Measurements from ENCODE around the gene ELMO3. TPM values are rescaled to one million over a fixed set of nuclear protein-coding genes. Genes with fewer than 3 reads are reported as not detected.

Gene ELMO3
- total and polyA plus RNA-seq, 2 of the 4 experiments (the other 2 are of a cell fraction) = 0.36 to 1.6 TPM

DNA sequence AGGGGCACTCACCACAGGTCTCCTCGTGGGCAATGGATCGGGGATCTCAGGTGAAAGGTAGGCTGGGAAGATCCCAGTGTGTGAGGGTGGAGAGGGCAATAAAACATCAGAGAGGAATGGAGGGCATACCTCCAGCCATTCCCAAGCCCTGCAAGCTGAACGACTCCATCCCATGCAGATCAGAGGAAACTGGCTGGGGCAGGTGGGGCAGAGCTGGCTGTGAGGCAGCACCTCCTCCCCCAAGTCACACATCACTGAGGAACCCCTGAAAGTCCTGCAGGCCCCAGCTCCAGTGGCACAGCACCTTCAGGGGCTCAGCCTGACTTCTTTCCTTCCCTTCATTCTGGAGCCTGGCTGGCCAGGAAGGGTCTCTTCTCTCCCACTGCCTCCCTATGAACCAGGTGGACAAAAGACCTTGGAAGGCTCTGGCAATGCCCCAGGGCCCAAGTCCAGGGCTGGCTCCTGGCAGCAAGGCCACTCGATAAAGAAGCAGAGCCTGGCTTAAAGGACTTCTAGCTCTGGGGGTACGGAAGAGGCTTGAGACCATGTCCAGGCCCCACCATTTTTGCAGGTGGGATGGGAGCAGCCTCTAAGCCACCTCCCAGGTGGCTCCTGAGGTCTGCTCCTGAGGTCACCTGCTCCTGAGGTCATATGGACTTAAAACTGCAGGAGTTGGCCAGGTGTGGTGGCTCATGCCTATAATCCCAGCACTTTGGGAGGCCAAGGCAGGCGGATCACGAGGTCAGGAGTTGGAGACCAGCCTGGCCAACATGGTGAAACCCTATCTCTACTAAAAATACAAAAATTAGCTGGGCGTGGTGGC is 14.5 kb downstream of the ELMO3 start:
- no peak overlapping the region for H4K5ac ChIP-seq (ENCODE audit: low read depth, low read length)
- no peak overlapping the region for H3K14ac ChIP-seq (replicated peaks; ENCODE audit: low read depth, low read length)
- 75% methylated on average over 2 of the region's 8 CpGs; no CpG with 5 or more reads in 1 of the 2 experiments for WGBS, 2 experiments (ENCODE audit: extremely low coverage in 2 of 2, insufficient read length in 1 of 2)
- no peak overlapping the region for H2BK120ac ChIP-seq (ENCODE audit: low read depth, low read length)
- H4K8ac ChIP-seq (ENCODE audit: low read depth in 2 of 2, low read length in 2 of 2) = no peak overlapping the region
- no peaks in the 10 kb centered on the region for H3K27me3 ChIP-seq (ENCODE audit: control insufficient read depth, insufficient read depth, low read length)
- no peak overlapping the region for H2BK5ac ChIP-seq (ENCODE audit: low read depth, low read length, poor library complexity, severe bottlenecking)
- no peaks in the 10 kb centered on the region for H3K9me3 ChIP-seq (ENCODE audit: control insufficient read depth, insufficient read depth, low read length)
- TF ChIP-seq RCOR1 (IDR thresholded peaks at IDR 0.05; ENCODE audit: insufficient replicate concordance, low read length) = no peak
- no peak for TF ChIP-seq BHLHE40 (IDR thresholded peaks at IDR 0.05; ENCODE audit: low read depth, low read length)
- TF ChIP-seq MAZ (IDR thresholded peaks at IDR 0.05; ENCODE audit: borderline replicate concordance, low read depth, low read length) = no peak
- no peak for TF ChIP-seq FOS (IDR thresholded peaks at IDR 0.05; ENCODE audit: low read depth, low read length)
- TF ChIP-seq RFX5 (IDR thresholded peaks at IDR 0.05; ENCODE audit: low read depth, low read length) = no peak
- no peak for TF ChIP-seq NFE2L2 (IDR thresholded peaks at IDR 0.05; ENCODE audit: low read depth, low read length)
- no peak for TF ChIP-seq SMC3 (IDR thresholded peaks at IDR 0.05; ENCODE audit: low read depth, low read length)
- TF ChIP-seq, protein P1, sequence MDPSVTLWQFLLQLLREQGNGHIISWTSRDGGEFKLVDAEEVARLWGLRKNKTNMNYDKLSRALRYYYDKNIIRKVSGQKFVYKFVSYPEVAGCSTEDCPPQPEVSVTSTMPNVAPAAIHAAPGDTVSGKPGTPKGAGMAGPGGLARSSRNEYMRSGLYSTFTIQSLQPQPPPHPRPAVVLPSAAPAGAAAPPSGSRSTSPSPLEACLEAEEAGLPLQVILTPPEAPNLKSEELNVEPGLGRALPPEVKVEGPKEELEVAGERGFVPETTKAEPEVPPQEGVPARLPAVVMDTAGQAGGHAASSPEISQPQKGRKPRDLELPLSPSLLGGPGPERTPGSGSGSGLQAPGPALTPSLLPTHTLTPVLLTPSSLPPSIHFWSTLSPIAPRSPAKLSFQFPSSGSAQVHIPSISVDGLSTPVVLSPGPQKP (IDR thresholded peaks at IDR 0.05; ENCODE audit: borderline replicate concordance, low read depth, low read length) = no peak
- TF ChIP-seq POLR2A (IDR thresholded peaks at IDR 0.05; ENCODE audit: low read depth, low read length) = no peak
- TF ChIP-seq CEBPB (IDR thresholded peaks at IDR 0.05; ENCODE audit: low read depth, low read length) = no peak
- TF ChIP-seq, protein P2, sequence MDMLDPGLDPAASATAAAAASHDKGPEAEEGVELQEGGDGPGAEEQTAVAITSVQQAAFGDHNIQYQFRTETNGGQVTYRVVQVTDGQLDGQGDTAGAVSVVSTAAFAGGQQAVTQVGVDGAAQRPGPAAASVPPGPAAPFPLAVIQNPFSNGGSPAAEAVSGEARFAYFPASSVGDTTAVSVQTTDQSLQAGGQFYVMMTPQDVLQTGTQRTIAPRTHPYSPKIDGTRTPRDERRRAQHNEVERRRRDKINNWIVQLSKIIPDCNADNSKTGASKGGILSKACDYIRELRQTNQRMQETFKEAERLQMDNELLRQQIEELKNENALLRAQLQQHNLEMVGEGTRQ (IDR thresholded peaks at IDR 0.05; ENCODE audit: low read depth, low read length) = no peak
- no peak for TF ChIP-seq MXI1 (IDR thresholded peaks at IDR 0.05; ENCODE audit: borderline replicate concordance, low read depth, low read length)
- H3K79me1 ChIP-seq (ENCODE audit: low read depth in 1 of 2, low read length in 2 of 2) = peaks cover 0 to 3% of the 10 kb centered on the region in 2 experiments; a peak in 1 of 4 replicates
- ChIA-PET CTCF (no interaction called here), POLR2A (ENCODE audit: unreplicated experiment) (no interaction called here)
- no peak overlapping the region for H3K9ac ChIP-seq (ENCODE audit: low read depth, low read length)
- no peak overlapping the region for H3K23ac ChIP-seq (ENCODE audit: low read depth, low read length)
- H4K20me1 ChIP-seq (ENCODE audit: insufficient read depth, low read length) = no peaks in the 10 kb centered on the region
- DNase-seq = no peak
- in situ Hi-C loops (cut with MboI; ENCODE audit: low sequenced_read_pairs) = no loop called here
- H3K27ac ChIP-seq (ENCODE audit: insufficient read depth, low read length) = no peak overlapping the region
- H2AFZ ChIP-seq (replicated peaks; ENCODE audit: low read length, poor library complexity) = no peak overlapping the region
- H3K4me3 ChIP-seq (ENCODE audit: insufficient read depth, low read depth, low read length) = no peak overlapping the region
- intact Hi-C loops (cut with micrococcal nuclease) = no loop called here
- no peak overlapping the region for H2AK9ac ChIP-seq (replicated peaks; ENCODE audit: low read depth, low read length, poor library complexity)
- ATAC-seq (ENCODE audit: low read depth) = no peak
- no peak overlapping the region for H4K91ac ChIP-seq (ENCODE audit: insufficient read depth, low read depth, low read length)
- no peak overlapping the region for H2BK15ac ChIP-seq (ENCODE audit: low read depth, low read length)
- no peak overlapping the region for H3K56ac ChIP-seq (ENCODE audit: extremely low read depth, insufficient read depth, low read length)
- no peak overlapping the region for H2AK5ac ChIP-seq (ENCODE audit: low read depth, low read length)
- peaks cover 4% of the 10 kb centered on the region; the same call in 1 of the 2 replicates for H3K36me3 ChIP-seq (ENCODE audit: control insufficient read depth, insufficient read depth, low read length)
- peaks cover 10% of the 10 kb centered on the region; the same call in 1 of the 2 replicates for H3K9me1 ChIP-seq (ENCODE audit: insufficient read depth, low read length)
- BruUV-seq (replicated peaks) = no TSS peak
- no peak overlapping the region for H3K4me2 ChIP-seq (ENCODE audit: low read depth, low read length)
- H3K4ac ChIP-seq (ENCODE audit: low read depth, low read length) = no peak overlapping the region
- dilution Hi-C loops (cut with HindIII; ENCODE audit: low sequenced_read_pairs, unreplicated experiment) = no loop called here
- no peak overlapping the region for H3K18ac ChIP-seq (ENCODE audit: low read depth, low read length)
- H2BK20ac ChIP-seq (ENCODE audit: low read depth, low read length) = no peak overlapping the region
- H3K4me1 ChIP-seq (ENCODE audit: control insufficient read depth, insufficient read depth, low read length) = no peaks in the 10 kb centered on the region

Data from IMR-90 (cell line).